GM21390 (cell line): ENCODE results near the gene EVI2A.

Experiments used
- ATAC-seq: cut with Tn5 transposase; IDR thresholded peaks from one replicate; pipeline ENCODE4 v1.9.1; 2021; ENCODE audit not compliant: unreplicated experiment

The EVI2A gene

DNA sequence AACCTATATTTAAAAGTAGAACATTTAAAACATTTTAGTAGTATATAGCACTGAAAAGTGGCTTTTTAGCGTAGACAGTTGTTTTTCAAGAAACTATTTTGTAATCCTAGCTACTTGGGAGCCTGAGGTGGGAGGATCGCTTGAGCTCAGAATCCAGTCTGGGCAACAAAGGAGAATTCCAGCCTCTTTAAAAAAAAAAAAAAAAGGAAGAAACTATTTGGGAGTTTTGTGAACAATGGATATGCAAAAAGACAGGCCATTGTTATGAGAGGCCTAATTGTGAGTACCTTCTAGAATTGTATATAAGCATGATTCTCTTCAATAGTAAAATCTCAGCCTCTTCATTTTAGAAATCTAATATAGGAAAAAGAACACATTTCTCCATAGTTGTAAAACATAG is 42.0 kb downstream of the EVI2A start:
- ATAC-seq: no peak

GRCh38 chr17:31275116-31275515 is 46.3 kb downstream of the EVI2A start:
- ATAC-seq: no peak

GRCh38 chr17:31274252-31274651 is 47.2 kb downstream of the EVI2A start:
- no peak for ATAC-seq

DNA sequence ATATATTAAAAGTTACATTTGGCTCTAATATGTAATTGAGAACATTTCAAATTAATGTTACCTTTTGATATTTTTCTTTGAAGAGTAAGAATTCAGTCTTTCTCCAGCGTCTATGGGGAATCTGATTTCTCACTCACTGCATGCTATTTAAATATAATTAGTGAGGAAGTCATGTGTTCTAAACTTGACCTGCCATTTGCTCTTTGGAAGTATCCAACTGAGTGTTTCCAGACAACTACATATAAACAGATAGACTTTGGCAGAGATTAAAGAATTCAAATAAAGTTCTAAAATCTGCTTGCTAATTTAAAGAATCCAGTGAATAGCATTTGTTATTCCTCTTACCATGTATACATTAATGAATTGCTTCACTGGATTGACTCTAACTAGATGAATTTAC is 47.9 kb downstream of the EVI2A start:
- ATAC-seq: no peak

GRCh38 chr17:31272803-31273202 is 48.6 kb downstream of the EVI2A start:
- ATAC-seq: no peak

- no peak for ATAC-seq
These were observed 49.2 kb downstream of the EVI2A start for GRCh38 chr17:31272236-31272635.

- ATAC-seq: no peak
These were observed 51.8 kb downstream of the EVI2A start for GRCh38 chr17:31269578-31269983.

DNA sequence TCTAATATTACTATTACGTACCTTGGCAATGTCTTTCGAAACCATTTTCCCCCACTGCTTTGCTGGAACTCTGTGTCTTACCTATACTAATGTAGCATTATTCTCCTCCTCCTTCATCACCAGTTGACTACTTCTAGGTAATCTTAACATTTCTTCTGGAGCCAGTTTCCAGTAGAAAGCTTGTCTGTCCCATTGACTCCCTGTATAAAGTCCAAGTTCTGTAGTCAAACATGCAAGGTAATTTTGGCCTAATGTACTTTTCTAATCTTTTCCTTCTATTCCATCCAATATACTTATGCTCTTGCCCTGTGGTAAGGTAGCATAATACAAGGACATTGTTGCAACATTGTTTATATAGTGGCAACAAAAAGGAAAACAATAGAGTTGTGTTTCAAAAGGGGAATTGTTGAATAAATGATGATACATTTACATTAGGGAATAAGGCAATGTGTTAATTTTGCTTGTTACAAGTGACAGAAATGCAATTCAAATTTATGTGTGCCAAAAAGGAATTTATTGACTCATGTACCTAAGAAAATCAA is 52.3 kb downstream of the EVI2A start:
- no peak for ATAC-seq
